Ectodermal cell (in vitro differentiated cells): ENCODE data around the gene GNG3. TPM values are rescaled to one million over a fixed set of nuclear protein-coding genes. Genes with fewer than 3 reads are reported as not detected.
A peak's percentile ranks its signal among the peaks of the same experiment; 100 is the strongest.

Experiments used
- H3K27ac ChIP-seq: 2 replicates; pipeline ENCODE4 v1.7.0; 2013; ENCODE audit warnings: mild to moderate bottlenecking, low read depth, low read length; ENCODE audit not compliant: insufficient read depth, poor library complexity, severe bottlenecking
- H3K27me3 ChIP-seq: 2 replicates; pipeline ENCODE4 v1.7.0; 2013; ENCODE audit warnings: mild to moderate bottlenecking, low read length; ENCODE audit not compliant: insufficient read depth, control insufficient read depth, poor library complexity, severe bottlenecking
- H3K36me3 ChIP-seq: one replicate; pipeline ENCODE4 v1.7.0; 2013; ENCODE audit warnings: low read length; ENCODE audit not compliant: control insufficient read depth, insufficient read depth
- H3K4me1 ChIP-seq: one replicate; pipeline ENCODE4 v1.7.0; 2013; ENCODE audit warnings: low read length; ENCODE audit not compliant: control insufficient read depth, insufficient read depth
- H3K4me3 ChIP-seq: 2 replicates; pipeline ENCODE4 v1.7.0; 2013; ENCODE audit warnings: low read depth, low read length, control low read depth; ENCODE audit not compliant: insufficient read depth
- H3K9me3 ChIP-seq: 2 replicates; pipeline ENCODE4 v1.7.0; 2013; ENCODE audit warnings: mild to moderate bottlenecking, low read length, moderate library complexity; ENCODE audit not compliant: control insufficient read depth
- WGBS, 2 experiments: methylation state at CpG; one replicate each; pipeline ENCODE4 v1.1.7; 2013; ENCODE audit warnings: missing lambda C conversion rate in 2 of 2; 5-methylcytosine and 5-hydroxymethylcytosine counted together
- polyA plus RNA-seq, 4 experiments: library from polyadenylated mRNA; stranded (reverse); fragments of 50-300 nt; gene quantifications; one replicate each; pipeline ENCODE4 v1.2.3, GENCODE V29; 2013

GNG3 gene
- 5.8 TPM for polyA plus RNA-seq (2013, experiment 1 of 4)
- 4.2 TPM for polyA plus RNA-seq (2013, experiment 2 of 4)
- polyA plus RNA-seq (2013, experiment 3 of 4): 6.1 TPM
- 4.6 TPM for polyA plus RNA-seq (2013, experiment 4 of 4)

GRCh38 chr11:62707277-62707861 is at the start of gene GNG3, which contains the start of gene BSCL2:
Gene GNG3 (plus strand): TSS chr11:62707676. CDS start chr11:62708296, 620 bp downstream.
Gene BSCL2 (minus strand): TSS chr11:62707424. CDS start chr11:62707195, 229 bp downstream.
- Histone ChIP-seq H3K27me3 (no peaks in the 10 kb centered on the region), H3K9me3 (no peaks in the 10 kb centered on the region), H3K4me3 (peak within 1 kb of the TSS; percentile 80), H3K4me1 (peaks cover 31% of the 10 kb centered on the region), H3K36me3 (peaks cover 17% of the 10 kb centered on the region), H3K27ac (peak within 1 kb of the TSS; percentile 93)
- 3 to 6% methylated on average over 10 of the region's 10 CpGs for WGBS, 2 experiments

- peak overlapping the region; percentile 90 for H3K27ac ChIP-seq
- H3K27me3 ChIP-seq: no peaks in the 10 kb centered on the region
- H3K36me3 ChIP-seq: peaks cover 8% of the 10 kb centered on the region
- 3% methylated on average over 36 of the region's 36 CpGs for WGBS, 2 experiments
- peak overlapping the region; percentile 97 for H3K4me3 ChIP-seq
- H3K4me1 ChIP-seq: peaks cover 14% of the 10 kb centered on the region
- no peaks in the 10 kb centered on the region for H3K9me3 ChIP-seq
Observed at GRCh38 chr11:62664405-62665074, 42.9 kb upstream of the GNG3 start.

GRCh38 chr11:62665075-62665598 is 42.3 kb upstream of the GNG3 start, which contains the start of the genes C11orf98 and CSKMT:
Gene C11orf98 (minus strand): TSS chr11:62665210. CDS start chr11:62665169, 41 bp downstream.
Gene CSKMT (plus strand): TSS chr11:62665312. CDS start chr11:62665880, 568 bp downstream.
- Histone ChIP-seq H3K27me3 (no peaks in the 10 kb centered on the region), H3K27ac (peak within 1 kb of the TSS; percentile 90), H3K9me3 (no peaks in the 10 kb centered on the region), H3K36me3 (peaks cover 8% of the 10 kb centered on the region), H3K4me3 (peak within 1 kb of the TSS; percentile 97), H3K4me1 (peaks cover 14% of the 10 kb centered on the region)
- WGBS, 2 experiments: 0 to 1% methylated on average over 47 of the region's 47 CpGs

- no peaks in the 10 kb centered on the region for H3K27me3 ChIP-seq
- no peaks in the 10 kb centered on the region for H3K9me3 ChIP-seq
- H3K4me1 ChIP-seq: peaks cover 14% of the 10 kb centered on the region
- H3K27ac ChIP-seq: peak overlapping the region; percentile 80
- peaks cover 8% of the 10 kb centered on the region for H3K36me3 ChIP-seq
- H3K4me3 ChIP-seq: peak overlapping the region; percentile 97
- 3 to 4% methylated on average over 39 of the region's 39 CpGs for WGBS, 2 experiments
Observed at GRCh38 chr11:62665599-62666258, 41.7 kb upstream of the GNG3 start.

GRCh38 chr11:62666259-62666926 is 41.1 kb upstream of the GNG3 start:
- H3K4me3 ChIP-seq: peak overlapping the region; percentile 97
- no peaks in the 10 kb centered on the region for H3K9me3 ChIP-seq
- peaks cover 8% of the 10 kb centered on the region for H3K36me3 ChIP-seq
- no peak overlapping the region for H3K27ac ChIP-seq
- H3K27me3 ChIP-seq: no peaks in the 10 kb centered on the region
- WGBS, 2 experiments: 62 to 63% methylated on average over 16 of the region's 16 CpGs
- peaks cover 14% of the 10 kb centered on the region for H3K4me1 ChIP-seq

- no peak overlapping the region for H3K4me3 ChIP-seq
- H3K4me1 ChIP-seq: peaks cover 14% of the 10 kb centered on the region
- H3K27me3 ChIP-seq: no peaks in the 10 kb centered on the region
- H3K36me3 ChIP-seq: peaks cover 8% of the 10 kb centered on the region
- no peaks in the 10 kb centered on the region for H3K9me3 ChIP-seq
- no peak overlapping the region for H3K27ac ChIP-seq
- WGBS, 2 experiments: 87 to 98% methylated on average over 2 of the region's 2 CpGs
Observed at GRCh38 chr11:62667460-62667859, 40.0 kb upstream of the GNG3 start.

- Histone ChIP-seq H3K9me3 (no peaks in the 10 kb centered on the region), H3K4me3 (no peak overlapping the region), H3K27me3 (no peaks in the 10 kb centered on the region), H3K4me1 (peaks cover 14% of the 10 kb centered on the region), H3K27ac (no peak overlapping the region), H3K36me3 (peaks cover 10% of the 10 kb centered on the region)
- 80 to 88% methylated on average over 4 of the region's 4 CpGs for WGBS, 2 experiments
Observed at GRCh38 chr11:62669420-62670161, 37.9 kb upstream of the GNG3 start.

- 3 to 4% methylated on average over 17 of the region's 17 CpGs for WGBS, 2 experiments
- Histone ChIP-seq H3K9me3 (no peaks in the 10 kb centered on the region), H3K27ac (peak overlapping the region; percentile 75), H3K4me3 (peak overlapping the region; percentile 88), H3K27me3 (no peaks in the 10 kb centered on the region), H3K4me1 (peaks cover 12% of the 10 kb centered on the region), H3K36me3 (peaks cover 11% of the 10 kb centered on the region)
Observed at GRCh38 chr11:62671236-62671607, 36.3 kb upstream of the GNG3 start.
